ENCODE results near the gene VGLL1.

VGLL1 gene

DNA sequence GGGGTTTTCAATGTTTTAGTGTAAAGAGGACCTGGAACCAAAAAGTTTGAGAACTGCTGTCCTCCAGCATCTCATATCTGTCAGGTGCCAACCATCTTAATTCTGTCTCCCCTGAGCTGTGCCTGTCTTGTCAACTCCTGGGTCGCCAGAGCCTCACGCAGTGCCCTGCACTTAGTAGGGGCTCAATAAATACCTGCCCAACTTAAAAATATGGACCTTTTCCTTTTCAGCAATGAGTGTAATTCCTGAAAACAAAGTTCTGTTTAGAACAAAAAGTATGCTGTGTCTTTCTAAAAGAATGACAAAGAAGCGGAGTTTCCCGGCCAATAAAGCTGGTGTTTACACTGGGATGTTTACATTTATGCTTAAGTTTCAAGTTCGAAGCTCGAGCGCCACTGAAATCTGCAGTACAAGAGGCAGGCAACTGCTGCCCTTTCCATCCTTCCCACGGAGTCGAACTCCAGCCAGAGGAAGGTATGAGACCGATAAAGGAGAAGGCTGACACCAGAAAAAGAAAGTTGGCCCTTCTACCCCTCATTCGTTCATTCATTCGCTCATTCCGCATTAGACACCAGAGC, 35.7 kb upstream of the VGLL1 start:
- ChIA-PET POLR2A (interaction anchor here (0.7 kb wide), 1 partner anchor 198 kb away, joined by 3 read pairs; no protein-coding TSS in a partner anchor), CTCF (no interaction called here)
- DNase-seq (ENCODE audit: extremely low spot score), result no peak
- TF ChIP-seq, protein P1, sequence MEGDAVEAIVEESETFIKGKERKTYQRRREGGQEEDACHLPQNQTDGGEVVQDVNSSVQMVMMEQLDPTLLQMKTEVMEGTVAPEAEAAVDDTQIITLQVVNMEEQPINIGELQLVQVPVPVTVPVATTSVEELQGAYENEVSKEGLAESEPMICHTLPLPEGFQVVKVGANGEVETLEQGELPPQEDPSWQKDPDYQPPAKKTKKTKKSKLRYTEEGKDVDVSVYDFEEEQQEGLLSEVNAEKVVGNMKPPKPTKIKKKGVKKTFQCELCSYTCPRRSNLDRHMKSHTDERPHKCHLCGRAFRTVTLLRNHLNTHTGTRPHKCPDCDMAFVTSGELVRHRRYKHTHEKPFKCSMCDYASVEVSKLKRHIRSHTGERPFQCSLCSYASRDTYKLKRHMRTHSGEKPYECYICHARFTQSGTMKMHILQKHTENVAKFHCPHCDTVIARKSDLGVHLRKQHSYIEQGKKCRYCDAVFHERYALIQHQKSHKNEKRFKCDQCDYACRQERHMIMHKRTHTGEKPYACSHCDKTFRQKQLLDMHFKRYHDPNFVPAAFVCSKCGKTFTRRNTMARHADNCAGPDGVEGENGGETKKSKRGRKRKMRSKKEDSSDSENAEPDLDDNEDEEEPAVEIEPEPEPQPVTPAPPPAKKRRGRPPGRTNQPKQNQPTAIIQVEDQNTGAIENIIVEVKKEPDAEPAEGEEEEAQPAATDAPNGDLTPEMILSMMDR (IDR thresholded peaks at IDR 0.05; ENCODE audit: control extremely low read depth, extremely low read depth, low read depth, missing control alignments), result no peak

- TF ChIP-seq, protein P1 (IDR thresholded peaks at IDR 0.05; ENCODE audit: control extremely low read depth, extremely low read depth, low read depth, missing control alignments), result no peak
- peak; percentile 75 for DNase-seq (ENCODE audit: extremely low spot score)
- POLR2A ChIA-PET, result interaction anchor here (0.6 kb wide), 1 partner anchor 22 kb away, joined by 4 read pairs; no protein-coding TSS in a partner anchor
- CTCF ChIA-PET, result no interaction called here
These were observed 35.1 kb upstream of the VGLL1 start for GRCh38 chrX:136496764-136497555.

GRCh38 chrX:136497556-136498052, 34.4 kb upstream of the VGLL1 start, which contains the start of gene HTATSF1:
HTATSF1 (plus strand) TSS chrX:136497592; CDS start chrX:136497685, 93 bp downstream.
- DNase-seq (ENCODE audit: extremely low spot score), result no peak
- TF ChIP-seq, protein P1 (IDR thresholded peaks at IDR 0.05; ENCODE audit: control extremely low read depth, extremely low read depth, low read depth, missing control alignments), result no peak
- CTCF ChIA-PET, result no interaction called here
- POLR2A ChIA-PET, result interaction anchor here (0.6 kb wide), 1 partner anchor 22 kb away, joined by 4 read pairs; no protein-coding TSS in a partner anchor

- ChIA-PET POLR2A (interaction anchor here (0.6 kb wide), 1 partner anchor 22 kb away, joined by 4 read pairs; the partner anchor contains the start of gene HTATSF1), CTCF (no interaction called here)
- TF ChIP-seq, protein P1 (IDR thresholded peaks at IDR 0.05; ENCODE audit: control extremely low read depth, extremely low read depth, low read depth, missing control alignments), result no peak
- no peak for DNase-seq (ENCODE audit: extremely low spot score)
These were observed 12.9 kb upstream of the VGLL1 start for GRCh38 chrX:136519069-136519468.

- POLR2A ChIA-PET, result no interaction called here
- no peak for DNase-seq (ENCODE audit: extremely low spot score)
- CTCF ChIA-PET, result no interaction called here
- TF ChIP-seq, protein P1 (IDR thresholded peaks at IDR 0.05; ENCODE audit: control extremely low read depth, extremely low read depth, low read depth, missing control alignments), result no peak
These were observed 8.2 kb upstream of the VGLL1 start for GRCh38 chrX:136523770-136524169.

- ChIA-PET POLR2A (no interaction called here), CTCF (no interaction called here)
- TF ChIP-seq, protein P1 (IDR thresholded peaks at IDR 0.05; ENCODE audit: control extremely low read depth, extremely low read depth, low read depth, missing control alignments), result no peak
- DNase-seq (ENCODE audit: extremely low spot score), result no peak
These were observed 6.0 kb upstream of the VGLL1 start for GRCh38 chrX:136525738-136526606.

Data from GM10248 (cell line).